Epithelial cell of prostate (primary cell): ENCODE measurements around the gene SLC16A6.
"Not testable (repeated sequence)": the region's sequence is repeated elsewhere in the genome, so short reads cannot be mapped to it uniquely, and the experiment has no call there.

Experiments
- DNase-seq: peaks from one replicate; pipeline ENCODE4 v3.0.0-alpha.2; 2011; ENCODE audit warnings: low read depth, low spot score
- H3K27ac ChIP-seq: fragments of 450-650 bp; 2 replicates; pipeline ENCODE4 v1.5.1; 2017; ENCODE audit warnings: mild to moderate bottlenecking

SLC16A6 gene

GRCh38 chr17:68290955-68291835 lies at the start of gene SLC16A6, which contains the start of gene ARSG:
TSS of gene SLC16A6 (minus strand) at chr17:68291127. CDS start at chr17:68278320, 12,807 bp downstream.
TSS of gene ARSG (plus strand) at chr17:68291495. CDS start at chr17:68307494, 15,999 bp downstream.
- no peak within 1 kb of the TSS for H3K27ac ChIP-seq
- no peak for DNase-seq

- DNase-seq, result no peak
- no peak overlapping the region for H3K27ac ChIP-seq
Observed at GRCh38 chr17:68334393-68334792, 43.5 kb upstream of the SLC16A6 start.

GRCh38 chr17:68331932-68332331 lies 41.0 kb upstream of the SLC16A6 start:
- not testable (repeated sequence) for DNase-seq, H3K27ac ChIP-seq

- DNase-seq, result no peak
- H3K27ac ChIP-seq, result no peak overlapping the region
Observed at GRCh38 chr17:68329331-68329730, 38.4 kb upstream of the SLC16A6 start.

GRCh38 chr17:68328676-68329075 lies 37.7 kb upstream of the SLC16A6 start:
- no peak overlapping the region for H3K27ac ChIP-seq
- DNase-seq, result peak; percentile 62

- no peak overlapping the region for H3K27ac ChIP-seq
- DNase-seq, result no peak
Observed at GRCh38 chr17:68327823-68328557, 37.1 kb upstream of the SLC16A6 start.

GRCh38 chr17:68326681-68327080 lies 35.8 kb upstream of the SLC16A6 start:
- H3K27ac ChIP-seq, result no peak overlapping the region
- no peak for DNase-seq

- no peak overlapping the region for H3K27ac ChIP-seq
- DNase-seq, result no peak
Observed at GRCh38 chr17:68325961-68326360, 35.0 kb upstream of the SLC16A6 start.

GRCh38 chr17:68324654-68325336 lies 33.9 kb upstream of the SLC16A6 start:
- DNase-seq, result no peak

GRCh38 chr17:68324114-68324513 lies 33.2 kb upstream of the SLC16A6 start:
- no peak overlapping the region for H3K27ac ChIP-seq
- no peak for DNase-seq

More at GRCh38 chr17:68324654-68325336, 33.9 kb upstream of the SLC16A6 start:
- no peak overlapping the region for H3K27ac ChIP-seq

- no peak for DNase-seq
- H3K27ac ChIP-seq, result no peak overlapping the region
Observed at GRCh38 chr17:68322630-68323029, 31.7 kb upstream of the SLC16A6 start.

- no peak overlapping the region for H3K27ac ChIP-seq
- no peak for DNase-seq
Observed at GRCh38 chr17:68321556-68321954, 30.6 kb upstream of the SLC16A6 start.

- no peak for DNase-seq
- H3K27ac ChIP-seq, result no peak overlapping the region
Observed at GRCh38 chr17:68320943-68321555, 30.1 kb upstream of the SLC16A6 start.

- DNase-seq, result no peak
- no peak overlapping the region for H3K27ac ChIP-seq
Observed at GRCh38 chr17:68320311-68320865, 29.5 kb upstream of the SLC16A6 start.

- H3K27ac ChIP-seq, result no peak overlapping the region
- no peak for DNase-seq
Observed at GRCh38 chr17:68319410-68320162, 28.7 kb upstream of the SLC16A6 start.

- DNase-seq, result no peak
- H3K27ac ChIP-seq, result no peak overlapping the region
Observed at GRCh38 chr17:68318103-68318991, 27.4 kb upstream of the SLC16A6 start.

GRCh38 chr17:68317458-68317857 lies 26.5 kb upstream of the SLC16A6 start:
- no peak overlapping the region for H3K27ac ChIP-seq
- no peak for DNase-seq

GRCh38 chr17:68315930-68316329 lies 25.0 kb upstream of the SLC16A6 start:
- no peak overlapping the region for H3K27ac ChIP-seq
- no peak for DNase-seq
